Suprapubic skin (tissue), 3 donors: ENCODE data around the gene LCN12.

Experiments used
- EP300 ChIP-seq: sonication (generic); formaldehyde crosslinking; IDR thresholded peaks from one replicate; pipeline ENCODE4 v1.6.1; 2017; ENCODE audit warnings: antibody characterized with exemption
- POLR2A ChIP-seq, 2 donors: fragments of 450-650 bp; IDR thresholded peaks; one replicate each; pipeline ENCODE4 v1.6.1; 2017; ENCODE audit warnings: antibody characterized with exemption in 2 of 2, mild to moderate bottlenecking in 2 of 2, moderate library complexity in 2 of 2
- TF ChIP-seq, protein P1 (sequence below), 2 donors: fragments of 200-600 bp in 1 of 2; fragments of 450-650 bp in 1 of 2; sonication (generic) in 1 of 2; IDR thresholded peaks; one replicate each; pipeline ENCODE4 v1.5.1; 2016 to 2019; ENCODE audit warnings: antibody characterized with exemption in 2 of 2, mild to moderate bottlenecking in 1 of 2, moderate library complexity in 1 of 2

DNA sequence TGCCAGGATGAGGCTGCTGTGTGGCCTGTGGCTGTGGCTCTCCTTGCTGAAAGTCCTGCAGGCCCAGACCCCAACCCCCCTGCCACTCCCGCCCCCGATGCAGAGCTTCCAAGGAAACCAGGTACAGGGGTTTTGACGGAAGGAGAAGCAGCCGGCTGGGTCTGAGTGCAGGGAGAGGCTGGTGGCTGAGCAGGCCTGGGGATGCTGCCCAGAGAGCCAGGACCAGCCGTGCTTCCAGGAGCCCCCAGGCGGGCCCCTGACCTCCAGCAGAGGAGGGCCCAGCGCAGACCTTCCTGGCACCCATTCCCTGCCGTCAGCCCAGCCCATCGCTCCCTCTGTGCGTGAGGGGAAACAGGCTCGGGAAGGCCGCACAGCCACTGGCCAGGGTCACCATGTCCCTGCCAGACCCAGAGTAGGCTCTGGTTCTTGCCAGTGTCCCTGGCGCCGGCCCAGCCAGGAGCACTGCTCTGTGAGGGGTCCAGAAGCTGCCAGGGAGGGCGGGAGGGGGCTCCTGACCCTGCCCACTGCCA lies 313 bp downstream of the LCN12 start:
- TF ChIP-seq EP300, result no peak
- no peak for TF ChIP-seq POLR2A (IDR thresholded peaks at IDR 0.05)
- TF ChIP-seq, protein P1, sequence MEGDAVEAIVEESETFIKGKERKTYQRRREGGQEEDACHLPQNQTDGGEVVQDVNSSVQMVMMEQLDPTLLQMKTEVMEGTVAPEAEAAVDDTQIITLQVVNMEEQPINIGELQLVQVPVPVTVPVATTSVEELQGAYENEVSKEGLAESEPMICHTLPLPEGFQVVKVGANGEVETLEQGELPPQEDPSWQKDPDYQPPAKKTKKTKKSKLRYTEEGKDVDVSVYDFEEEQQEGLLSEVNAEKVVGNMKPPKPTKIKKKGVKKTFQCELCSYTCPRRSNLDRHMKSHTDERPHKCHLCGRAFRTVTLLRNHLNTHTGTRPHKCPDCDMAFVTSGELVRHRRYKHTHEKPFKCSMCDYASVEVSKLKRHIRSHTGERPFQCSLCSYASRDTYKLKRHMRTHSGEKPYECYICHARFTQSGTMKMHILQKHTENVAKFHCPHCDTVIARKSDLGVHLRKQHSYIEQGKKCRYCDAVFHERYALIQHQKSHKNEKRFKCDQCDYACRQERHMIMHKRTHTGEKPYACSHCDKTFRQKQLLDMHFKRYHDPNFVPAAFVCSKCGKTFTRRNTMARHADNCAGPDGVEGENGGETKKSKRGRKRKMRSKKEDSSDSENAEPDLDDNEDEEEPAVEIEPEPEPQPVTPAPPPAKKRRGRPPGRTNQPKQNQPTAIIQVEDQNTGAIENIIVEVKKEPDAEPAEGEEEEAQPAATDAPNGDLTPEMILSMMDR (IDR thresholded peaks at IDR 0.05), result no peak
